SK-MEL-5 (cell line): Measurements from ENCODE around the gene LHFPL5. TPM values are rescaled to one million over a fixed set of nuclear protein-coding genes. Genes with fewer than 3 reads are reported as not detected.

Experiments
- DNase-seq: peaks from one replicate; pipeline ENCODE4 v3.0.0-alpha.2; 2016; ENCODE audit warnings: low read depth, low spot score
- in situ Hi-C: cut with HindIII; loops from 2 replicates; pipeline ENCODE4 v1.10.0; 2016; ENCODE audit warnings: low sequenced_read_pairs, high pct_unique_total_duplicates, low pct_unique_long_range_greater_than_20kb
- polyA plus RNA-seq, 2 experiments: library from polyadenylated mRNA; depleted of rRNA; stranded (reverse); fragments of >200 nt; gene quantifications; 2 replicates each; pipeline ENCODE4 v1.2.3, GENCODE V29; 2015
- total RNA-seq: library from RNA; depleted of rRNA; stranded (reverse); fragments of >200 nt; shearing (Covaris generic); gene quantifications from 2 replicates; pipeline ENCODE4 v1.2.3, GENCODE V29; 2014; rRNA removed

LHFPL5 gene
- not detected in 2 replicates for total RNA-seq
- polyA plus RNA-seq (2015; cell fraction: cytosol; rRNA removed), result not detected in 2 replicates
- polyA plus RNA-seq (2015; cell fraction: nucleus; rRNA removed), result not detected in 2 replicates

GRCh38 chr6:35804996-35805736, at the start of gene LHFPL5:
Gene LHFPL5 (plus strand): TSS chr6:35805352. CDS start chr6:35805671, 319 bp downstream.
- in situ Hi-C loops, result no loop called here
- DNase-seq, result peak; percentile 30

- DNase-seq, result peak; percentile 65
- in situ Hi-C loops, result no loop called here
Measured at GRCh38 chr6:35757456-35758123, 47.6 kb upstream of the LHFPL5 start.

GRCh38 chr6:35759426-35759825, 45.7 kb upstream of the LHFPL5 start:
- no peak for DNase-seq
- in situ Hi-C loops, result no loop called here

- no peak for DNase-seq
- in situ Hi-C loops, result no loop called here
Measured at GRCh38 chr6:35765739-35766138, 39.4 kb upstream of the LHFPL5 start.

- in situ Hi-C loops, result no loop called here
- no peak for DNase-seq
Measured at GRCh38 chr6:35769211-35769610, 35.9 kb upstream of the LHFPL5 start.

GRCh38 chr6:35771343-35771627, 33.9 kb upstream of the LHFPL5 start:
- no peak for DNase-seq
- in situ Hi-C loops, result no loop called here

GRCh38 chr6:35774116-35774794, 30.9 kb upstream of the LHFPL5 start:
- in situ Hi-C loops, result no loop called here
- no peak for DNase-seq

- no peak for DNase-seq
- in situ Hi-C loops, result no loop called here
Measured at GRCh38 chr6:35775031-35775430, 30.1 kb upstream of the LHFPL5 start.

GRCh38 chr6:35776364-35777215, 28.6 kb upstream of the LHFPL5 start, which contains the start of gene CLPSL2:
Gene CLPSL2 (plus strand): TSS chr6:35776598. CDS start chr6:35776619, 21 bp downstream.
- in situ Hi-C loops, result no loop called here

GRCh38 chr6:35777356-35778102, 27.6 kb upstream of the LHFPL5 start:
- no peak for DNase-seq
- in situ Hi-C loops, result no loop called here

More at GRCh38 chr6:35776364-35777215, 28.6 kb upstream of the LHFPL5 start, which contains the start of gene CLPSL2:
- DNase-seq, result no peak

GRCh38 chr6:35778437-35778836, 26.7 kb upstream of the LHFPL5 start:
- in situ Hi-C loops, result no loop called here
- DNase-seq, result no peak

- DNase-seq, result no peak
- in situ Hi-C loops, result no loop called here
Measured at GRCh38 chr6:35780719-35781118, 24.4 kb upstream of the LHFPL5 start, which contains the start of gene CLPSL1. Gene CLPSL1 (plus strand): TSS chr6:35781019. CDS start chr6:35781111, 92 bp downstream.

- in situ Hi-C loops, result no loop called here
- DNase-seq, result no peak
Measured at GRCh38 chr6:35781290-35781689, 23.9 kb upstream of the LHFPL5 start.

GRCh38 chr6:35782424-35782823, 22.7 kb upstream of the LHFPL5 start:
- no peak for DNase-seq
- in situ Hi-C loops, result no loop called here

GRCh38 chr6:35784200-35784599, 21.0 kb upstream of the LHFPL5 start:
- in situ Hi-C loops, result no loop called here
- DNase-seq, result no peak

GRCh38 chr6:35786272-35786671, 18.9 kb upstream of the LHFPL5 start:
- in situ Hi-C loops, result no loop called here
- no peak for DNase-seq

- in situ Hi-C loops, result no loop called here
- no peak for DNase-seq
Measured at GRCh38 chr6:35786810-35787209, 18.3 kb upstream of the LHFPL5 start.
